HG03039 (cell line): ENCODE data around the gene SCCPDH.
"Not testable (repeated sequence)": the region's sequence is repeated elsewhere in the genome, so short reads cannot be mapped to it uniquely, and the experiment has no call there.

Source experiments
- ATAC-seq: cut with Tn5 transposase; IDR thresholded peaks from one replicate; pipeline ENCODE4 v1.9.1; 2021; ENCODE audit warnings: mild to moderate bottlenecking, moderate library complexity; ENCODE audit not compliant: unreplicated experiment

Gene SCCPDH

DNA sequence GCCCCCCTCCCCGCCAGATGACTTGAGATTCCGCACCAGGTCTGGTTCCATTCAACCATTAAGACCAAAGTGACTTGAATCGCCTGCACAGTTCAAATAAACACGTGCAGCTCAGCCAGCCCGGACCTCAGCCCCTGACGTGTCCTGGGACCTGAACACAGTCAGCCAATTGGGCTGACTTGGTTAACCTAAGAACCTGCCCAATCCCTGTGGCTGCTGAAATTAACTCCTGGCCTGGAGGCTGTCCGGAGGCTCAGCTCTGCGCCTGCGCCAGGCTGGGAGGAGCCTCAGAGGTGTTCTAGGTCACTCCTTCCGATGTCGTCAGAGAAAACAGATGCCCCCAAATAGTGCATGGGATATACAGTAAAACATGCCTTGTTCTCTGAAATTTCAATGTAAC lies 73.4 kb downstream of the SCCPDH start:
- no peak for ATAC-seq

- ATAC-seq, result no peak
Measured at GRCh38 chr1:246798107-246798506, 73.9 kb downstream of the SCCPDH start.

- ATAC-seq, result no peak
Measured at GRCh38 chr1:246798606-246799496, 74.6 kb downstream of the SCCPDH start.

GRCh38 chr1:246800356-246800755 lies 76.1 kb downstream of the SCCPDH start:
- no peak for ATAC-seq

GRCh38 chr1:246800756-246801155 lies 76.5 kb downstream of the SCCPDH start:
- ATAC-seq, result no peak

DNA sequence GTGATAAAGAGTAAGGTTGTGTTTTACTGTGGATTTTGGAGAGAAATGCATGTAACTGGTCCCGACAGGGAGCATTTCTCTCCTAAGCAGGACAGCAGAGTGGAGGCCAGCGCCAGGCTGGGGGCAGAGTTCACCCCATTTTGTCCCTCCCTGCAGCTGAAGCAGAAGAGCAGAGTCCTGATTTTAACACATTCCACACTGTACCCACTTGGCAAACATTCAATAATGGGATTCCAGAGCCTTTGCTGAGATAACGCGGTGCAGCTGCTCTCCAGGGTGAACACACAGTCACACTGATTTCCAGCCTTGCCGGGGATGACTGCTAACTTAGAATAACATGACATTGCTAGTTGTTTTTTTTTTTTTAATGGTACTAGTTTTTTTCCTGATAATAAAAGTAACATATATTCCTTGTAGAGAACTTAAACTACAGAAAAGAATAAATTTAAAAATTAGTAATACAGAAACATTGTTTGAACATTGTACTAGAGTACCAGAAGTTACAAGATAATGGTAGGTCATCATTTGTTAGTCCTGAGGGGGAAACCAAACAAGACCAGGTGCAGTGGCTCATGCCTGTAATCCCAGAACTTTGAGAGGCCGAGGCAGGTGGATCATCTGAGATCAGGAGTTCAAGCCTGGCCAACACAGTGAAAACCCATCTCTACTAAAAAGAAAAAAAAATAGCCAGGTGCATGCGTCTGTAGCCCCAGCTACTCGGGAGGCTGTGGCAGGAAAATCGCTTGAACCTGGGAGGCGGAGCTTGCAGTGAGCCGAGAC lies 77.2 kb downstream of the SCCPDH start:
- ATAC-seq, result no peak

- no peak for ATAC-seq
Measured at GRCh38 chr1:246803373-246803772, 79.2 kb downstream of the SCCPDH start.

DNA sequence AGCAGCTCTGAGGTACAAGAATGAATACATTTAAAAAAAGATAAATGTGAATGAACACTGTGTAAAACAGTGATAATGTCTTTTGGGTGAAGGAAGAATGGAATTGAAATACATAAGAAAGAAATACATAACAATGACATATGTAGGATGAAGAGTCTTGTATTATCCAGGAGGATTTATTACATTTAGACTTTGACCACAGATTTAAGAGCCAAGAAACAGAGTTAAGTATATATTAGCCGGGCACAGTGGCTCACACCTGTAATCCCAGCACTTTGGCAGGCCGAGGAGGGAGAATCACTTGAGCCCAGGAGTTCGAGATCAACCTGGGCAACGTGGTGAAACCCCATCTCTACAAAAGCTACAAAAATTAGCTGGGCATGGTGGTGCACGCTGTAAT lies 79.7 kb downstream of the SCCPDH start:
- no peak for ATAC-seq

DNA sequence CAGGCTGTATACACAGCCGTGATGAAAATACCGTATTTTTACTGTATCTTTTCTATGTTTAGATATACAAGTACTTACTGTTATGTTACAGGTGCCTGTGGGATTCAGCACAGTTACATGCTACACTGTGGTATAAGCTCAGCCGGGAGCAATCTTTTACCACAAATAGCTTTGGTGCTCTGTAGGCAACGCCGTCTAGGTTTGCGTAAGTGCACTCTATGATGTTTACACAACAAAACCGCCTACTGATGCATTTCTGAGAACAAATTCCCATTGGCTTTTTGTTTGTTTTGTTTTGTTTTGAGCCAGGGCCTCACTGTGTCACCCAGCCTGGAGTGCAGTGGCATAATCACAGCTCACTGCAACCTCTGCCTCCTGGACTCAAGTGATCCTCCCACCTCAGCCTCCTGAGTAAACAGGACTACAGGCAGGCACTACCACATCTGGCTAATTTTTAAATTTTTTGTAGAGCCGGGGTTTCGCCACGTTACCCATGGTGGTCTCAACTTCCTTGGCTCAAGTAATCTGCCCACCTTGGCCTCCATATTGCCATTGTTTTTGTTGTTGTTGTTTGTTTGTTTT lies 81.0 kb downstream of the SCCPDH start:
- ATAC-seq, result no peak

DNA sequence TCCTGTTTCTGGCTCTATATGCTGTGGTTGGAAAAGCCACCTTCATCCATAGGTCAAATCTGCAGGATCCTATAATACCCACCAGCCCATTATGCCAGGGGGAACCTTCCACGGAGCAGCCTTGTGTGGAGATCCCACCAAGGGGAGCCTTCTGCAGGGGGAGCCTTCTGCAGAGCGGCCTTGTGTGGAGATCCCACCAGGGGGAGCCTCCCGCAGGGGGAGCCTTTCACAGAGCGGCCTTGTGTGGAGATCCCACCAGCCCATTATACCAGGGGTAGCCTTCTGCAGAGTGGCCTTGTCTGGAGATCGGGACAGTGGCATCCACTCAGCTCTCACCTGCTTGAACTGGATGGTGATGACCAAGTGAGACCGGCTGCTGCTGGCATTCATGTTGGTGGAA lies 85.3 kb downstream of the SCCPDH start:
- no peak for ATAC-seq

DNA sequence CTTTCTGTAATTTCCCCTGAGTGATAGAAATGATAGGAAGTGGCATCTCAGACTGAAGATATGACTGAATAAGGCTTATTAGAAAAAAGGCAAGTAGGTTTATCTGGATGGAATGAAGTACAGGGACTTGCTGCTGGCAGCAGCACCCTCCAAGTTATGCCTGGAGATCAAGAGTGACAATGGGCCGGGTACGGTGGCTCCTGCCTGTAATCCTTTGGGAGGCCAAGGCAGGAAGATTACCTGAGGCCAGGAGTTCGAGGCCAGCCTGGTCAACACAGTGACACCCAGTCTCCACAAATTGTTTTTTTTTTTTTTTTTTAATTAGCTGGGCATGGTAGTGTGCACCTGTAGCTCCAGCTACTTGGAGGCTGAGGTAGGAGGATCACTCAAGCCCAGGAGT lies 87.8 kb downstream of the SCCPDH start:
- no peak for ATAC-seq

GRCh38 chr1:246813325-246813724 lies 89.1 kb downstream of the SCCPDH start:
- not testable (repeated sequence) for ATAC-seq

GRCh38 chr1:246814890-246815289 lies 90.7 kb downstream of the SCCPDH start:
- ATAC-seq, result no peak

- ATAC-seq, result no peak
Measured at GRCh38 chr1:246815693-246816270, 91.6 kb downstream of the SCCPDH start.
